ENCODE results near the gene HSD17B14. TPM values are rescaled to one million over a fixed set of nuclear protein-coding genes. Genes with fewer than 3 reads are reported as not detected.
A peak's percentile ranks its signal among the peaks of the same experiment; 100 is the strongest.

The HSD17B14 gene
- total and polyA plus RNA-seq, 2 of the 13 experiments (the other 11 are each of a cell fraction or from before 2014, with no cell fraction given), result 0.58 to 1.2 TPM

DNA sequence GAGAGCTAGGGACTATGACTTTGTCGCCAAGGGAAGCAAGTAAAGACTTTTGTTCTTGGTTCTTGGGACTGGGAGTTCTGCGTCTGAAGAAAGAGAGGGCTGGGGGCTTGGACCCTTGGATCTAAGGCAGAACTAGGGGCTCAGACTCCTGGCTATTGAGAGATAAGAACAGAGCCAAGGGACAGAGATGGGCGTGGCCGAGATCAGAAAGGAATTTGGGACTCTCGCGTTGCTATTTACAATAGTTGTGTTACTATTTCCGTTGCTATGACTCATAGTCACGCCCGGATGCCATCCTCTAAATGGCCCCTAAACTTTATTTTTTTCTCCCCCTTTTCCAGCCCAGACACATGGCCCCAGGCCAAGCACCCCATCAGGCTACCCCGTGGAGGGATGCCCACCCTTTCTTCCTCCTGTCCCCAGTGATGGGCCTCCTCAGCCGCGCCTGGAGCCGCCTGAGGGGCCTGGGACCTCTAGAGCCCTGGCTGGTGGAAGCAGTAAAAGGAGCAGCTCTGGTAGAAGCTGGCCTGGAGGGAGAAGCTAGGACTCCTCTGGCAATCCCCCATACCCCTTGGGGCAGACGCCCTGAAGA is 36.7 kb upstream of the HSD17B14 start (continued):
- peak; percentile 63; the same call in 1 of the 2 replicates for TF ChIP-seq ZBTB10 (CRISPR knock-in tag; IDR thresholded peaks at IDR 0.05; ENCODE audit: borderline replicate concordance)
- no peak for TF ChIP-seq ZNF34 (CRISPR knock-in tag; IDR thresholded peaks at IDR 0.05; ENCODE audit: borderline replicate concordance)
- TF ChIP-seq ZUFSP (CRISPR knock-in tag; IDR thresholded peaks at IDR 0.05; ENCODE audit: borderline replicate concordance), result no peak
- TF ChIP-seq, protein P1, sequence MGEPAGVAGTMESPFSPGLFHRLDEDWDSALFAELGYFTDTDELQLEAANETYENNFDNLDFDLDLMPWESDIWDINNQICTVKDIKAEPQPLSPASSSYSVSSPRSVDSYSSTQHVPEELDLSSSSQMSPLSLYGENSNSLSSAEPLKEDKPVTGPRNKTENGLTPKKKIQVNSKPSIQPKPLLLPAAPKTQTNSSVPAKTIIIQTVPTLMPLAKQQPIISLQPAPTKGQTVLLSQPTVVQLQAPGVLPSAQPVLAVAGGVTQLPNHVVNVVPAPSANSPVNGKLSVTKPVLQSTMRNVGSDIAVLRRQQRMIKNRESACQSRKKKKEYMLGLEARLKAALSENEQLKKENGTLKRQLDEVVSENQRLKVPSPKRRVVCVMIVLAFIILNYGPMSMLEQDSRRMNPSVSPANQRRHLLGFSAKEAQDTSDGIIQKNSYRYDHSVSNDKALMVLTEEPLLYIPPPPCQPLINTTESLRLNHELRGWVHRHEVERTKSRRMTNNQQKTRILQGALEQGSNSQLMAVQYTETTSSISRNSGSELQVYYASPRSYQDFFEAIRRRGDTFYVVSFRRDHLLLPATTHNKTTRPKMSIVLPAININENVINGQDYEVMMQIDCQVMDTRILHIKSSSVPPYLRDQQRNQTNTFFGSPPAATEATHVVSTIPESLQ (CRISPR knock-in tag; conservative IDR thresholded peaks at IDR 0.05), result no peak
- TF ChIP-seq ZSCAN22 (CRISPR knock-in tag; IDR thresholded peaks at IDR 0.05), result no peak
- TF ChIP-seq, protein P2, sequence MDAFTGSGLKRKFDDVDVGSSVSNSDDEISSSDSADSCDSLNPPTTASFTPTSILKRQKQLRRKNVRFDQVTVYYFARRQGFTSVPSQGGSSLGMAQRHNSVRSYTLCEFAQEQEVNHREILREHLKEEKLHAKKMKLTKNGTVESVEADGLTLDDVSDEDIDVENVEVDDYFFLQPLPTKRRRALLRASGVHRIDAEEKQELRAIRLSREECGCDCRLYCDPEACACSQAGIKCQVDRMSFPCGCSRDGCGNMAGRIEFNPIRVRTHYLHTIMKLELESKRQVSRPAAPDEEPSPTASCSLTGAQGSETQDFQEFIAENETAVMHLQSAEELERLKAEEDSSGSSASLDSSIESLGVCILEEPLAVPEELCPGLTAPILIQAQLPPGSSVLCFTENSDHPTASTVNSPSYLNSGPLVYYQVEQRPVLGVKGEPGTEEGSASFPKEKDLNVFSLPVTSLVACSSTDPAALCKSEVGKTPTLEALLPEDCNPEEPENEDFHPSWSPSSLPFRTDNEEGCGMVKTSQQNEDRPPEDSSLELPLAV (CRISPR knock-in tag; conservative IDR thresholded peaks at IDR 0.05; ENCODE audit: low read depth), result no peak
- no peak for TF ChIP-seq KLF15 (CRISPR knock-in tag; IDR thresholded peaks at IDR 0.05; ENCODE audit: borderline replicate concordance)
- TF ChIP-seq, protein P3, sequence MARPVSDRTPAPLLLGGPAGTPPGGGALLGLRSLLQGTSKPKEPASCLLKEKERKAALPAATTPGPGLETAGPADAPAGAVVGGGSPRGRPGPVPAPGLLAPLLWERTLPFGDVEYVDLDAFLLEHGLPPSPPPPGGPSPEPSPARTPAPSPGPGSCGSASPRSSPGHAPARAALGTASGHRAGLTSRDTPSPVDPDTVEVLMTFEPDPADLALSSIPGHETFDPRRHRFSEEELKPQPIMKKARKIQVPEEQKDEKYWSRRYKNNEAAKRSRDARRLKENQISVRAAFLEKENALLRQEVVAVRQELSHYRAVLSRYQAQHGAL (CRISPR knock-in tag; IDR thresholded peaks at IDR 0.05; ENCODE audit: not compliant biosample characterization), result no peak
- no peak for TF ChIP-seq ZNF792 (CRISPR knock-in tag; IDR thresholded peaks at IDR 0.05)
- no peak for TF ChIP-seq RARG (CRISPR knock-in tag; IDR thresholded peaks at IDR 0.05; ENCODE audit: low read depth)
- TF ChIP-seq SCMH1 (CRISPR knock-in tag; IDR thresholded peaks at IDR 0.05; ENCODE audit: borderline replicate concordance), result no peak
- no peak for TF ChIP-seq ZNF605 (CRISPR knock-in tag; IDR thresholded peaks at IDR 0.05)
- no peak for TF ChIP-seq PRPF4 (IDR thresholded peaks at IDR 0.05; ENCODE audit: low read depth, low read length, poor library complexity, severe bottlenecking)
- no peak for TF ChIP-seq HNRNPLL (IDR thresholded peaks at IDR 0.05; ENCODE audit: low read depth, low read length, poor library complexity, severe bottlenecking)
- no peak for TF ChIP-seq SMARCE1 (IDR thresholded peaks at IDR 0.05; ENCODE audit: borderline replicate concordance)
- TF ChIP-seq ZBTB26 (CRISPR knock-in tag; IDR thresholded peaks at IDR 0.05; ENCODE audit: borderline replicate concordance), result no peak
- no peak for TF ChIP-seq KLF11 (CRISPR knock-in tag; IDR thresholded peaks at IDR 0.05)

All from HepG2 (cell line).